Astrocyte (in vitro differentiated cells and primary cell): ENCODE results near the gene MAST1.

Experiments
- CTCF ChIP-seq: IDR thresholded peaks from 2 replicates; pipeline ENCODE4 v1.5.1; 2011; ENCODE audit warnings: low read depth, mild to moderate bottlenecking, inconsistent platforms, low read length, moderate library complexity; ENCODE audit not compliant: insufficient read depth
- EZH2 ChIP-seq: IDR thresholded peaks from 2 replicates; pipeline ENCODE4 v1.6.1; 2012; ENCODE audit warnings: mild to moderate bottlenecking, low read length, inconsistent platforms; ENCODE audit not compliant: insufficient read depth

- TF ChIP-seq EZH2 = no peak
- no peak for TF ChIP-seq CTCF
These were observed 35.8 kb downstream of the MAST1 start for GRCh38 chr19:12873891-12874745.
